ENCODE data around the gene AKAP13.

DNA sequence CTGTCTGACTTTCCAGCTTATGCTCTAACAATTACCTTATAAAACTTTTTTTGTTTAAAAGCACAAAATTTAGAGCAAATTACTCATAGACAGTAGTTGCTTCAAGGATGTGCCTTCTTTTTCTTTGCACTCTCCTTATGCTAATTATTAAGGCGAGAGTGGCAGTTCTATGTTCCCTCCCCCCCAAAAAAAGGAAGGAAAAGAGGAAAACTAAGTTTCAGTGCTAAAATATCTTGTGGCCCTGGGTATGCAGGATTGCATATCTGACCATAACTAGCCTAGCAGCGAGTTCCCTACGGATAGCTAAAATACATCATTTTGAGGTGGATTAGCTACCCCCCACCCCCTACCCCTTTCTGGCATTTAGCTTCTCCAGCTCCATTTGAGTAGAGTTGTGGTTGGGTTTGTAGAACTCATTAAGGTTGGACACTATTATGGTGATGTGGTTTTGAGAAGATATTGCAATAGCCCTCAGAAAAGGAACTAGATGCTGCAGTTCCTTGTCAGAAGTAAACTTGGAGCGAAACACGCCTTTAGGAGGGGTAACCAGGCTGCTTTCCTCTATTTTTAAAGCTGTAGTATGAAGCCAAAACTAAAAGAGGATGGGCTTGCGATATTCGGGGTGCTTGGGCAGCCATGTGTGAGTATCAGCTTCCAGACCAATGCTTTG lies 174.6 kb downstream of the AKAP13 start:
- TF ChIP-seq, protein P1, sequence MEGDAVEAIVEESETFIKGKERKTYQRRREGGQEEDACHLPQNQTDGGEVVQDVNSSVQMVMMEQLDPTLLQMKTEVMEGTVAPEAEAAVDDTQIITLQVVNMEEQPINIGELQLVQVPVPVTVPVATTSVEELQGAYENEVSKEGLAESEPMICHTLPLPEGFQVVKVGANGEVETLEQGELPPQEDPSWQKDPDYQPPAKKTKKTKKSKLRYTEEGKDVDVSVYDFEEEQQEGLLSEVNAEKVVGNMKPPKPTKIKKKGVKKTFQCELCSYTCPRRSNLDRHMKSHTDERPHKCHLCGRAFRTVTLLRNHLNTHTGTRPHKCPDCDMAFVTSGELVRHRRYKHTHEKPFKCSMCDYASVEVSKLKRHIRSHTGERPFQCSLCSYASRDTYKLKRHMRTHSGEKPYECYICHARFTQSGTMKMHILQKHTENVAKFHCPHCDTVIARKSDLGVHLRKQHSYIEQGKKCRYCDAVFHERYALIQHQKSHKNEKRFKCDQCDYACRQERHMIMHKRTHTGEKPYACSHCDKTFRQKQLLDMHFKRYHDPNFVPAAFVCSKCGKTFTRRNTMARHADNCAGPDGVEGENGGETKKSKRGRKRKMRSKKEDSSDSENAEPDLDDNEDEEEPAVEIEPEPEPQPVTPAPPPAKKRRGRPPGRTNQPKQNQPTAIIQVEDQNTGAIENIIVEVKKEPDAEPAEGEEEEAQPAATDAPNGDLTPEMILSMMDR (IDR thresholded peaks at IDR 0.05), result no peak
- no peak for TF ChIP-seq POLR2A (IDR thresholded peaks at IDR 0.05)
